Esophagus muscularis mucosa (tissue), 3 donors: ENCODE results near the gene AURKA.

Source experiments
- CTCF ChIP-seq, 3 experiments: fragments of 200-600 bp in 2 of 3; fragments of 450-650 bp in 1 of 3; sonication (generic) in 2 of 3; IDR thresholded peaks; one replicate each; pipeline ENCODE4 v1.5.1; 2017 to 2019; ENCODE audit warnings: antibody characterized with exemption in 3 of 3, mild to moderate bottlenecking in 2 of 3, moderate library complexity in 1 of 3
- POLR2A ChIP-seq: fragments of 450-650 bp; IDR thresholded peaks from one replicate; pipeline ENCODE4 v1.6.1; 2017; ENCODE audit warnings: antibody characterized with exemption, moderate library complexity, mild to moderate bottlenecking, low read depth

GRCh38 chr20:56376331-56376730 is 15.7 kb downstream of the AURKA start:
- no peak for TF ChIP-seq CTCF (IDR thresholded peaks at IDR 0.05)
- TF ChIP-seq POLR2A, result no peak
